NCI-H69 (cell line): ENCODE measurements around the gene SDK1.

Source experiments
- DNase-seq: peaks from one replicate; lab custom pipeline; 2025; lab: John Stamatoyannopoulos, UW

Gene SDK1

DNA sequence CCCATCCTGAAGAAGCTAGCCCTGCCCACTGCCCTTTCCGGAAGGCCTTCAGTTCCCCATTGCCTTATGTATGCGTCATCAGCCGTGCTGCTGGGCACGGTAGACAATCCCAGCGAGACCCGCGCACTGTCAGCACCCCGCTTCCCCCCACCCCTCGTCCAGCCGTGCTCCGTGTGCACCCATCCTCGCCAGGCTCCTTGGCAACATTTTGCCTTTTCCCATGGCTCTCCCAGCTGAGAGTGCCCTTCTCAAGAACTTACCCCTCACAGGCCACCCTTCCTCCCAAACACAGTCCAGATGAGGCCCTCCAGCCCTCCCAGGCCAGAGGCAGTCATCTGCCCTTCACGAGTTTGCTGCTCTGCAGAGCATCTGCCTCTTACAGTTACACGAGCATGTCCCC lies 747.3 kb downstream of the SDK1 start:
- DNase-seq = no peak

DNA sequence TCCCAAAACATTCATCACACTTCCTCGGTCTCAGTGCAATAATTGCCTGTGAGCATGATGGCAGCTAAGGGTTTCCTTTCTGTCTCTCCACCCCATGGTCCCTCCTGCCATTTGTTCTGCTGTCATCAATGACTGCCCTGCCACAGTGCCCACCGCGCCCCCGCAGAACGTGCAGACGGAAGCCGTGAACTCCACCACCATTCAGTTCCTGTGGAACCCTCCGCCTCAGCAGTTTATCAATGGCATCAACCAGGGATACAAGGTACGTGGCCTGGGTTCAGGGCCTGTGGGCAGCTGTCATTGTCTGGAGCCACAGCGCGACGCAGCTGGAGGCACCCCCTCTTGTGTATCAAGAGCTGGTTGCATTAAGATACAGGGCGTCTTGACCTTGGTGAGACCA lies 748.1 kb downstream of the SDK1 start:
- no peak for DNase-seq

DNA sequence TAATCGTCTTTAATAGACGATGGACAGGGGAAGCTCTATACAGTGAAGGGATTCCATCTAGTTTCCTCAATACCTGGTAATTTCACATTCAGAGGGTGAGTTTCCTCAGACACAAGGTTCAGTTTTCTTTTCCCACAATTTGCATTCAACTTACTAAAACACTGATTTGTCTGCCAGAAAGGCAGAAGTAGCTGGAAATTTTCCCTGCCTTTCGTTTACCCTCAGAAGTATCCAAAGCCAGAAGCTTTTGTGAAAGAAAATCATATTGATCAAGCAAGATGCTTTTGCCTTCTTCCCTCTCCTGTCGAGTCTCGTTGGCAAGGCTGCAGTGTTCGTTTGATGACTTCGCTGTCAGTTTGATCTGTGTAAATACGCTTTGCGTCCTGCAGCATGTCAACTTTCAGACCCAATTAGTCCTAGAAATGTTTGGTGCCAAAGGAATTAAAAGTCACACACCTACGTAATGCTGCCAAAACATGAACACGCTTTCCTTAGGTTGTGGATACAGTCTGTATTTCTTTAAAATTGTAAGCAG lies 749.1 kb downstream of the SDK1 start:
- DNase-seq = peak; percentile 69

DNA sequence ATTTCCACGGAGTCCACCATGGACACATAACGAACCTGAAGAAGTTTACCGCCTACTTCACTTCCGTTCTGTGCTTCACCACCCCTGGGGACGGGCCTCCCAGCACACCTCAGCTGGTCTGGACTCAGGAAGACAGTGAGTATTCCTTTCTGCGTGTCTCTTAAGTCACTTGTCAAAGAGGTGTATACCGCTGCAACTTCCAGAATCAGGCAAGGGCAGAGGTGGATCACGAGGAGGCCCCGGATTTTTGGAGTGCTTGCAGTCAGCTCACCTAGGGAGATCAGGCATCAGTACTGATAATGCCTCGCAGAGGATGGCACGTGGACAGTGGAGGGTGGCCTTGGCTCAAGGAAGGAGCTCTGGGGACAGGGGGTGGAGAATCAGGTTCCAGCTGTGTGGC lies 750.6 kb downstream of the SDK1 start:
- DNase-seq = no peak

DNA sequence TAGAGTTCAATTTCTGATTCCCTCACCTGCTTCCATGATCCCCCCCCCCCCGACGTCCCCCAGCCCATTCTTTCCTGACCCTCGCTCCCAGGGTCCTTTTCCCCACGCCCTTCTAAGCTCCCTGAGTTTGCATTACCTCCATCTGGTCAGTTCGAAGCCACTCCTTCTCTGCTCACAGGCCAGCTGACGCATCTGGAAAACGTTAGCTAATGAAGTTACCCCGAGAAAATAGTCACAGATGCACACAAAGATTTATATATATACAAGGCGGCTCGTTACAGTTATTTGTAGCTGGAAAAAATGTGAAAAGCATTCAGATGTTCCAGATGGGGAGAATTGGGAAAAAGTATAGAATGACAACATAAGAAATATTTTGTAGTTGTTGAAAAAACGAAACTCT lies 751.1 kb downstream of the SDK1 start:
- no peak for DNase-seq

DNA sequence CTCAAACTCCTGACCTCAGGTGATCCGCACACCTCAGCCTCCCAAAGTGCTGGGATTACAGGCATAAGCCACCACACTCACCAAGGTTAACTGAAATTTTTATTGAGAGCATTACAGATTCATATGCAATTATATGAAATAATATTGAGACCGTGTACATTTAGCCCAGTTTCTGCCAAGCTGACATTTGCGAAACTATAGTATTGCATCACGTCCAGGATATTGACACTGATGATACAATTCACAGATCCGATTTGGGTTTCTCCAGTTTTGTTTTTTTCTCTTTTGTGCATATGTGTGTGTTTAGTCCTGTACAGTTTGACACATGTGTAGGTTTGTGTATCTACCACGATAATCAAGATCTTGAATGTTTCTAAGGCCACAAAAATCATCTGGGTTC lies 753.1 kb downstream of the SDK1 start:
- no peak for DNase-seq

DNA sequence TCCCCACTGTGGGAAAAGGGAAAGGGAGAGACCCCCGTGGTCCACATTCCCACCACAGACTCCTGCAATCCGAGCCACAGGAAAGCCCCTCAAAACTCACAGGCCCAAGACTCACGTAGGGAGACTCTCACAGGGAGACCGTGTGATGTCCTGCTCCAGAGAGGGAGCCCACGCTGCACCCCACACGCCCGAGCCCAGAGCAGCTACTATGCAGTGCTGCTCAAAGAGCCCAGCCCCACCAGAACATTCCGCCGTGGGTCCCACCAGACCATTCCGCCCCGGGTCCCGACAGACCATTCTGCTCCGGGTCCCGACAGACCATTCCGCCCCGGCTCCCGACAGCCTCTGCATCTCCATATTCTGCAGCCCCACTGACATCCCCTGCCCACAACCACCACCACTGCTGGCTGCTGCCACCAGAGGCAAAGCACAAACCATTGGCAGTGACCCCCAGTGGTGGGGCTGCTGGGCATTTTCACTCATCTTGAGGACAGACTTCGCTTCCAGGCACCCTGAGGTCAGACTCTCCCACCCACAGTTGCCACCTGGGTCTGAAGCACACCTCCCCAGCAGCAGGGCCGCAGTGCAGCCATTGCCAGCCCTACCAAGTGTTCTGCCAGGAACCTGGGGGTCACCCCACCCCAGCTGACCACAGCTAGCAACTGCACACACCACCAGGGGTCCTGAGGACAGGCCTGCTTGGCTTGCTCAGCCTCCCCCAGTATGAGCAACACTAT lies 755.7 kb downstream of the SDK1 start:
- DNase-seq = no peak

DNA sequence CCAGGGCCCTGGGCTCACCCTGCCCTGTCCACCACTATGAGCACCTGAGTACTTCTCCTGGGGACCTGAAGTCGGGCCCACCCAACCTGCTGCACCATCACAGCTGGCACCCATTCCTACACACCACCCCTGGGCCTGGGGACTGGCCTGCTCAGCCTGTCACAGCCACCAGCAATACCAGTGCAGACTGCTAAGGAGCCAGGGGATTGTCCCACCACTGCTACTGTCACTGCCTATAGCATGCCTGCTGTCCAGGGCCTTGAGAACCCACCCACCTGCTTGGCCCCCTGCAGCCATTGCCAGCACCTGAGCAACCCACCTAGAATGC lies 756.2 kb downstream of the SDK1 start:
- no peak for DNase-seq

DNA sequence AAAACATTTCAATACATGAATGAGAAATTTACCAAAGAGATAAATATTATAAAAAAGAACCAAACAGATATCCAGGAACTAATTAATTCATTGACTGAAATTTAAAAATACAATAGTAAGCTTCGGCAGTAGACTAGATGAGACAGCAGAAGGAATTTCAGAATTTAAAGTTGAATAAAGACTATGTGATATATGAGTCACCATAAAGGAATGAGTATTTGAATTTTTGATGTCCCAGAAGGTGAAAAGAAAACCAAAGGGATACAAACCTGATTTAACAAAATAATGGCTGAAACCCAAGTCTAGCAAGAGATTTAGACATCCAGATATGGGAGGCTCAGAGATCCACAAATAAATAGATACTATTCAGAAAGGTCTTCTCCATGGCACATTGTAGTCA lies 757.1 kb downstream of the SDK1 start:
- DNase-seq = no peak

DNA sequence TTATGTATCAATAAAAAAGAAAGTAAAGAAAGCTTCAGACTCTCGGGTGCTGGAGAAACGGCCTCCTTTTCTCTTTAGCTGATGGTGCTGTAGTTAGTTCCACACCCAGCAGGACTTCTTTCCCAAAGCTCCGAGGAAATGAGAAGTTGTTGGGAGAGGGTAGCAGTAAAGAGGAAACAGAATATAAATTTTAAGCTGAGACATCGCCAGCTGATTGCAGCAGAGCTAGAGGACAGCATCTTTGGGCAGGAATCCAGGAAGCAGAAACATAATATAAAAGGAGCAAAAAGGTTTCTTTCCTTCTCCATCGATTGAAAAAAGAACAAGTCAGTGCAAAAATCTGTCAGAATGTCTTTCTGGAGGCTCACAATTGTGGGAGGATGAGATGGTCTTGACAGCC lies 764.1 kb downstream of the SDK1 start:
- no peak for DNase-seq

DNA sequence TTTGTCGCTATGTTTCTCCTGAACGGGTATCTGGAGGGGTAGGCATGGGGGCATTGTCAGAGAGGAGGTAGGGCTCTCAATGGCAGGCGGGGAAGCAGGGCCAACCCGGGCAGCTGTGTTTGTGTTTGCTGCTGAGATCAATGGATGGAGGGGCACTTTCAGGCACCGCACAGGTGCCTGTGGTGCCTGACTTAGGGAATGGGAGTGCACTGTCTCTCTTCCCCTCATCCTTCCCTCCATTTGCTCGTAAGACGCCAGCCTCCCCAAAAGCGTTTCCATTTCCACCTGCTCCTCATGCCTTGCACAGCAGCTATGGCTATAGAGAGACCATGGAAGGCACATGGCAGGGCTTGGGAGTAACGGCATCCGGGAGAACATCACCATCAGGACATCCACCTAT lies 765.2 kb downstream of the SDK1 start:
- DNase-seq = no peak

DNA sequence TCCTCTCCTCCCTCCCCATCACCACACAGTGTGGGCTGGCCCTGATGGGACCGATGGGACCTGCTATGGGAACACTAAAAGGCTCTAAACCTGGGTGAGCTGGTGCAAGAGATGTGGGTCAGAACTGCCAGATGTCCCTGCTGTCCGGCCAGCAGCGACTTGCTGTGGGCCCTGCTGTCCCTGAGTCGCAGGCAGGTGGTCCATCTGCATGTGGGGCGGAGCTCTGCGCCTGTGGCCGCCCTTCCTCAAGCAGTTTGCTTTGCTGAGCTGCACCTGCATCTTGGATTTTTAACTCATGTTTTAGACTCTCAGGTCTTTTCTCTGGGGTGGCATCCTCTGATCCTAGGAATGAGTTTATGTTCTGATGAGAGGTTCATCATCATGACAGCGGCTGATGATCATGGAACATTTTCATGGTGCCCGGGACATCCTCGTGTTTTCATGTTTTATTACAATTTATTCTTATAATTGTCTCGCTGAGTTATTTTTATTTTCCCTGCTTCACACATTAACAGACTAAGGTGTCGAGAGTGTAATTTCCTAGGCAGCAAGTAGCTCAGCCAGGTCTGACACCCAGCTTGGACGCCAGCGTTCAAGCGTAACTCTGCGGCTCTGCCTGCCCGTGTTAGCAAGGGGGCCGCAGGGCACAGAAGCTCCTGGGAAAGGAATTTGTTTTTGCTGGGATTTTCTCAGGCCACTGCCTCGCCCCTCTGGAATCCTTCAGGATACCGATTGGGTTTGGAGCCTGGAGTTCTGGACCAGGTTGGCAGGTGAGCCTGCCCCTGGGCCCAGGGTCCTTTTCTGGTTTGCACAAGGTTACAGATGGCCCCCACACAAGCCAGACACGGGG lies 765.8 kb downstream of the SDK1 start:
- DNase-seq = no peak

DNA sequence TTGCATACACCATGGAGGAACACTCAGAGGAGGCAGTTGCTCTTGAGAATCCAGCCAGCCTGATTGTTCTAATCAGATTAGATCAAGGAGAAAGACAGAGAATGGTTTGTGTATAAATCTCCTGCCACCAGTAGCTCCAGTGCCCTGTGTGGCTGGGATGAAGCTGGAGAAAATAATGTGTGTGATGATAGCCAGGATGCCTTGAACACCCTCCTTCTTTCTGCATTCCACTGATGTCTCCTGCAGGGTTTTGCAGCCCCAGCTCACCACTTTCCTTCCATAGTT lies 766.4 kb downstream of the SDK1 start:
- no peak for DNase-seq

DNA sequence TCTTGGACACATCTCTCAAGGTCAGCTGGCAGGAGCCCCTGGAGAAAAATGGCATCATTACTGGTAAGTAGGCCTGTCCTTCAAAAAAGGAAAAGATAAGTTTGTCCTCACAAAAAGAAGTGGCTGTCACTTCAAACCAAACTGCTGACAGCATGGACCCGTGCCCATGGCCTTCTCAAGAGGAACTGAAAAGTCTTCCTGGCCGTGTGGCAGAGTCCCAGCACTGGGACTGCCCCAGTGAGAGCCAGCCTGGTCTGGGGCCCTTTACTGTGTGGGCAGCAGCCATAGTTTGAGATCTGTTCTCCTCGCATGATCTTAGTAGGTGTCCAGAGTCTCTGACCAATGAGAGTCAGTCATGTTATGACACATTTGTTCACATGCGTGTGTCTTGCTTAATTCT lies 766.8 kb downstream of the SDK1 start:
- no peak for DNase-seq

DNA sequence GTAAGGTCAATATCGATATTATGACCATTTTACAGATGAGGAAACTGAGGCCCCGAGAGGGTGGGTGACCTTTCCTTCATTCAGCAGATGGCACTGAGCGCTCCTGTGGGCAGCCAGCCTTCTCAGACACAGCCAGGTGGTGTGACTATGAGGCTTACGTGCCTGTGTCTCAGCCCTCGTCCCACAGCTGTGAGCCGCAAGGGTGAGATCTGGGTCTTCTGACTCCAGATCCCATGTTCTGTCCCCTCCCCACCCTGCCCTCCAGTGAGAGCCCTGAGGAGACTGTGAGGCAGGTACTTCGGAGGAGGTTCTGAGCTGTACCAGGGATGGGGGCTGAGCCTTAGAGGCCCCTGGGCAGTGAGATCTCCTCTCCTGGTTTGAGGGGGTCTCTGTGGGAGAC lies 767.2 kb downstream of the SDK1 start:
- no peak for DNase-seq

DNA sequence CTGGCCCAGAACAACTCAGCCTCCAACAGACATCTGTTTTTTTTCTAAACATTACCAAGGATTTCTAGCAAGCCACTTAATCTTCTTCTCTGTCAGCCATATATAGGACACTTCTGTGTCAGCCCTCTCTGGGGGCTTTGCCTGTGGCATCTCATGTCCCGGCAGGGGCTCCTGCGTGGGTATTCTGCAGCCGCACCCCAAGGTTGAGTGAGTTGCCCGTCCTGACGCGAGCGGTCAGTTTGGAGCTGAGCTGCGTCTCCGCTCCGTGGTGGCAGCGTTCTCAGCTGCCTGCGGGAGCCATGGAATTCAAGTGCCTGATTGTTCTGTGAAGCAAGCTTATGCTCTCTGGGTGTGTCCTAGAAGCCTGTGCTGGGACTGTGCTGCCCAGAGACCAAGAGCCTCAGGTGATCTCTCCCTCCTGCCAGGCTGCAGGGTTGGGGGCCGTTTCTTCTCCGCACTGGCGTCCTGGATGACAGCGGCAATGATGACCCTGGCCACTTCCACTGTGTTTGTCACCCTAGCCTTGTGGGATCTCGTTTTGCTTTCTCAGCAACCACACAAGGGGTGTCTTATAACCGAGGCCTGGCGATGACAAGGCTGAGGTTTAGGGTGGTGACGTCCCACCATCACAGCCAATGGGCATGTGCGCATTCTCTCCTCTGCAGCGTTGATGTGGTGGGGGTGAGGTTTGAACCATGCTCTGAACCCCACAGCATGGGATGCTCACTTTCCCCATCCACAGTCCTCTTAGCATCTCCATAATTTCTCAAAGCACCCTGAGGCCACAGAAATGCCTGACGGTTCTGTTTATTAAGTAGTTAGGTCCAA lies 768.4 kb downstream of the SDK1 start:
- no peak for DNase-seq

DNA sequence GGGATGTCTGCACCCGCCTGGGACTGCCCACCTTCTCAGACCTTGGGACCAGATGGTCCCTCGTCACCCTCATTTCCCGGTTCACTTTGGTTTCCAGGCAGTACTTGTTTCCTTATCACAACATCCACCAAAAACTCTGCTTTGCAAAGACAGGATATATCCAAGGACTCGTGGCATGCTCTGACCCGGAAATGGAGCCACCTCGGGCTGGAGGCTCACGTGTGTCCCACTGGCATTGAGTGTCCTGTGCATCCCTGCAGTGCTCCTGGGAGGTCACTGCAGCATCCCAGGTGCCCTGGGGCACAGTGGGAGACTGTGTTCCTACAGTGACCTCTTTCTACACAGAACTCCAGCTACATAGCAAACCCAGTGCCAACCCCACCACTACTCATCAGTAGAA lies 769.2 kb downstream of the SDK1 start:
- DNase-seq = no peak

DNA sequence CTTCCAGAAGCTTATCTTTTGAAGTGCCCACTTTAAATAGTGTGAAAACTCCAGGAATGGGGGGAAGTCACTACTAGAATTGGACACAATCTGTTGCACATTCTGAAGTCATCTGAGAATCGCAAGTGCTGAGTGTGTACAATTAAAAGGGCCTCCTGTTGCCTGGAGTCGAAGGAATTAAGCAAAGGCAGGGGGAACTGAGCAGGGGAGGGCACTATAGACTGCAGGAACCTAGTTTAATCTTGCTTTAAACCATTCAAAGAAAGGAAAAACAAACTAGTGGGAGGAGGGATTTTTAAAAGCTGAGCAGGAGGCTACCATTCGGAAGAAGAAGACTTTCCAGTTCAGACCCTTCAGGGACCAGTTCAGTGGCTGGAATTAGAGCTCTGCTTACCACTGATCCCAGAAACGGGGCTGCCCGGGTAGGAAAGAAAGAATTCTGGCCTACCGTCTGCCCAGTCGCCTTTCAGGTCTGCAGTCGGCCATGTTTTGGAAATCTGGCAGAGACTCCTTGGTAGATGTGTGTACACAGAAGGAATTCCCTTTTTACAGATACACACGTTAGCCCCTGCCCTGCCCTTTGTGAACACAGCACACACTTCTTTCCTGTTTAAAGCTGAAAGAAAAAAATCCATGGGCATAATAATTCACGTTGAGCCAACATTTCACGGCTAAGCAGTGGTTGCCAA lies 770.5 kb downstream of the SDK1 start:
- DNase-seq = no peak

DNA sequence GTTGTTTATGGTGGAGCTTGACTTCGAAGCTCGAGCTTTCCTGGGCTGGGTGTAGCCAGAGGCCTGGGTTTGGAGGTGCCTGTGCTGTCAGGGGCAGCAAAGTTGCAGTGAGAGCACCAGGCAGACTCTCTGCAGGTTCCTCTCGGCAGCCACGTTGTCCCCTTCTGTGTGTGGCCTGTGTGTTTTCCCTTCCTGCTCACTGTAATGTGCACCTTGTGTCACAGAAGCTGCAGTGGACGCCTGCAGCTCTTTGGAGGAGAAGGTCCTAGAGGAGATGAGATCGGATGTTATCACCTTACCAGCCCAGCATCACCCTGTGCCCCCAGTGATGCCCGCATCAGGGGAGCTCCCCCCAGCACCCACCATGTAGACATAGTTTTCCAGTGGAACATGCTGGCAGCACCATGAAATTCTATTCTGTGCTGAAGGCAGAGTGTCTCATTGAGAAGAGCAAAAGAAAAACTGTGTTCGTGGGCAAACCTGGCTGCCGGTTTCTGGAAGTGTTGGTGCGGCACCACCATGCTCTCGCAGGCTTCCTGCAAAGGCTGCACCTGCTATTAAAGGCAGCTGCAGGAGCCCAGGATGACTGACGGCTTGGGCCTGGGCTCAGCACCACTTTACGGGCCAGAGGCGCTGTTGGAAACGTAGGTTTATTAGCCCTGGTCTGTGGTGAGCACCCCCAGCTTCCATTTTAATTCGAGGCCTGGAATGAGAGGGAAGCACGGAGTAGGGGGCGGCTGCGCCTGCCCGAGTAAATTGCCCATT lies 771.3 kb downstream of the SDK1 start:
- DNase-seq = no peak

DNA sequence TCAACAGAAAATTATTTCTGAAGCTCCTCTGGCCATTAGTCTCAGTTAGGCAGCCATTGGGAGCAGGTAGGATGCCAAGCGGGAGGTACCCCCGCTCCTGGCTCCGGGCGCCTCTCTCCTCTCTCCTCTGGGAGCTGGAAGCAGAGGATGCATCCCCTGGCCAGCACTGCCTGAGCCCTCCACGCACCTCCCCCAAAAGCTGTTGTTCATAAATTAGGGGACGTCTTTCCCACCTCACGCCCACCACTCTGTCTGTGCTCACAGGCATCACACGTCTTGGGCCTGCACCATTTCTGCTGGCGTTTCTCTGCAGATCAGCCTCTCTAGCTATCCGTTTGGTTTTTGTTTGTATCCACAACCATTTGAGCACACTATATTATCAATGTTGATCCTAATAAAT lies 772.0 kb downstream of the SDK1 start:
- DNase-seq = no peak

DNA sequence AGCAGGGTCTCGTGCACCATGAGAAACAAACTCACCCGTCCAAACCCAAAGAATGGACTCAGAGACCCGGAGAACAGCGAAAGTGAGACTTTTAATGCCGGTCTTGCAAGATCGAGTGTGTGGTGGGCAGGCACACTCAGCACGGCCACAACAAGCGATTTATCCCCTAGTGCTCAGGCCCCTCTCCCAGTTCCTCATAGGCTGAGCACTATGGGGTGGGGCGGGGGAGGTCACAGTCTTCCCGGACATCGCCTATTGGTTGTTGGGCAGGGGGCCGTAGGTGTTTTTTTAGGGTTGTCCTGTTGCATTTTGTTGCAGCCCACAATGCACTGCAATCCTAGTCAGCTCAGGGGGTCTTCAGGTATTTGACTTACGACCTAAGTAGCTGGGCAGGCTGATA lies 772.7 kb downstream of the SDK1 start:
- no peak for DNase-seq

DNA sequence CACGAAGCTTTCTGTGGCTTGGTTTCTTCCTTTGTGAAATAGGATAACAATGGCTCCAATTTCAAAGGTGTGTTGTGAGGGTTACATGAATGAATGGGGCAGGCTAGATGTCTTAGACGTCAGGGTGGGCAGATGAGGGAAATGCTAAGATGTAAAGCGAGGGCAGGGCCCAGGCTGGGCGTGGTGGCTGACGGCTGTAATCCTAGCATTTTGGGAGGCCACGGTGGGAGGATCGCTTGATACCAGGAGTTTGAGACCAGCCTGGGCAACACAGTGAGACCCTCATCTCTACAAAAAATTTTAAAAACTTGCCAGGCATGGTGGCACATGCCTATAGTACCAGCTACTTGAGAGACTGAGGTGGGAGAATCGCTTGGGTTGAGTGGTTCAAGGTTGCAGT lies 773.4 kb downstream of the SDK1 start:
- no peak for DNase-seq
